GM19351 (cell line): ENCODE measurements around the gene WDPCP.
A peak's percentile ranks its signal among the peaks of the same experiment; 100 is the strongest.
"Not testable (repeated sequence)": the region's sequence is repeated elsewhere in the genome, so short reads cannot be mapped to it uniquely, and the experiment has no call there.

Experiments
- ATAC-seq: cut with Tn5 transposase; IDR thresholded peaks from one replicate; pipeline ENCODE4 v1.9.1; 2021; ENCODE audit warnings: mild to moderate bottlenecking, moderate library complexity; ENCODE audit not compliant: unreplicated experiment

WDPCP gene

GRCh38 chr2:63270717-63271116 lies 317.6 kb downstream of the WDPCP start:
- no peak for ATAC-seq

- ATAC-seq, result no peak
These were observed 319.3 kb downstream of the WDPCP start for GRCh38 chr2:63268946-63269345.

- ATAC-seq, result no peak
These were observed 327.1 kb downstream of the WDPCP start for GRCh38 chr2:63261137-63261621.

GRCh38 chr2:63257473-63257872 lies 330.8 kb downstream of the WDPCP start:
- ATAC-seq, result peak; percentile 99

GRCh38 chr2:63249161-63249560 lies 339.1 kb downstream of the WDPCP start:
- no peak for ATAC-seq

GRCh38 chr2:63242747-63243146 lies 345.5 kb downstream of the WDPCP start:
- ATAC-seq, result no peak

- ATAC-seq, result no peak
These were observed 362.2 kb downstream of the WDPCP start for GRCh38 chr2:63225964-63226686.

- ATAC-seq, result peak; percentile 48
These were observed 369.3 kb downstream of the WDPCP start for GRCh38 chr2:63218800-63219526.

GRCh38 chr2:63195310-63195709 lies 393.0 kb downstream of the WDPCP start:
- no peak for ATAC-seq

- no peak for ATAC-seq
These were observed 394.1 kb downstream of the WDPCP start for GRCh38 chr2:63194175-63194574.

GRCh38 chr2:63192889-63193774 lies 395.1 kb downstream of the WDPCP start:
- no peak for ATAC-seq

- ATAC-seq, result no peak
These were observed 395.9 kb downstream of the WDPCP start for GRCh38 chr2:63192169-63192888.

GRCh38 chr2:63189026-63189425 lies 399.3 kb downstream of the WDPCP start:
- peak; percentile 92 for ATAC-seq

- ATAC-seq, result no peak
These were observed 401.9 kb downstream of the WDPCP start for GRCh38 chr2:63186331-63186730.

- ATAC-seq, result no peak
These were observed 425.0 kb downstream of the WDPCP start for GRCh38 chr2:63163161-63163820.

GRCh38 chr2:63159262-63159661 lies 429.0 kb downstream of the WDPCP start:
- no peak for ATAC-seq

- ATAC-seq, result not testable (repeated sequence)
These were observed 451.6 kb downstream of the WDPCP start for GRCh38 chr2:63136683-63137082.

GRCh38 chr2:63132020-63132419 lies 456.3 kb downstream of the WDPCP start:
- ATAC-seq, result no peak

GRCh38 chr2:63131196-63131595 lies 457.1 kb downstream of the WDPCP start:
- no peak for ATAC-seq

GRCh38 chr2:63127594-63127993 lies 460.7 kb downstream of the WDPCP start:
- no peak for ATAC-seq
